ENCODE data around the gene PPP1R13B.
A peak's percentile ranks its signal among the peaks of the same experiment; 100 is the strongest.
"Not testable (repeated sequence)": the region's sequence is repeated elsewhere in the genome, so short reads cannot be mapped to it uniquely, and the experiment has no call there.

The PPP1R13B gene

DNA sequence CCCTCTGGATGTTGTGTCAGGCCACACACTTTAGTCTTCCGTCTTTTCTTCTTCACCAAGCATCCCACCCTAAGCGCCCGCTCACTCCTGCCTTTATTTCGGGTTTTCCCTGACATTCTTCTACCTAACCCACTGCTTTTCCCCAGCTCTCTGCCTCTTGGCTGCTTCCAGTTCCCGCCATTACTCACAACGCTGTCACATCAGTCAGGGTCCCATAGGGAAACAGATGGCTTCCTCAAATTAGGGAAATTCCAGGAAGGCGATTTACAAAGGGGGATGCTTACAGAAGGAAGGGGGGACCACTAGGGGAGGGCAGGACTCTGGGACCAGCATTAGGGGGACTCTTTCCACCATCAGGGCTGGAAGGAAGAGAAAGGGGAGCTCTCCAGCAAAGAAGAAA, 9.2 kb upstream of the PPP1R13B start:
- DNase-seq: no peak

DNA sequence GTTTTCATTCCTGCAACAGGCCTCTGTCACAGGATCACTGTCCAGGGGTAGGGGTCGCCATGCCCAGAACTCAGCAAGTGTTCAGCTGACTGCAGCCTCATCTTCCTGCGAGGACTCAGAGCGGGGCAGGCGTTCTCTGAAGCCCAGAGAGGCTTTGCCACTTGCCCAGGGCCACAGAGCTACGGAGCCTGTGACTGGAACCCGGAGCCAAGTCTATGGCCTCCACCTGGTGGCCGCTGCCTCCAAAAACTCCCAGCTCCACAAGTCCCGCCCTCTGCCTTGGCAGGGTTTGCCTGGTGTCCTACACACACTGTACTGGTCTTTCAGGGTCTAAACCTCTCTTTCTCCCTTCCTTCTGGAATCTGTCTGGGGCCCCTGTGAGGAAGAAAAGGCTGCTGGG, 8.7 kb upstream of the PPP1R13B start:
- no peak for DNase-seq

DNA sequence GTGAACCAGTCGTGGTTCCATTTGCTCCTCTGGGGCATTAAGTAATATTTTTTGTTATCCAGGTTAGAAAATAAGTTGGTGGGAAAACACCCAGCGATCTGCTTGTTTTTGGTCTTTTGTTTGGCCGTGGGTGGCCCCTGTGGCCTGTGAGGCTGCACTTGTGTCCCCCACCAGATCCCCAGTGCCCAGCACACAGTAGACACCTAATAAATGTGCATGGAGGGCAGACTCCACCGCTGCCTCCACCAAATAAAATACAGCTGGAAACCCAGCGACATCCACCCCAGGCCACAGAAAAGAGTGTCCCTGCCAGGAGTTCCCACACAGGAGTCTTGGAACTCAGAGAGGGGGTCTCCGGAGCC, 8.3 kb upstream of the PPP1R13B start:
- DNase-seq: no peak

DNA sequence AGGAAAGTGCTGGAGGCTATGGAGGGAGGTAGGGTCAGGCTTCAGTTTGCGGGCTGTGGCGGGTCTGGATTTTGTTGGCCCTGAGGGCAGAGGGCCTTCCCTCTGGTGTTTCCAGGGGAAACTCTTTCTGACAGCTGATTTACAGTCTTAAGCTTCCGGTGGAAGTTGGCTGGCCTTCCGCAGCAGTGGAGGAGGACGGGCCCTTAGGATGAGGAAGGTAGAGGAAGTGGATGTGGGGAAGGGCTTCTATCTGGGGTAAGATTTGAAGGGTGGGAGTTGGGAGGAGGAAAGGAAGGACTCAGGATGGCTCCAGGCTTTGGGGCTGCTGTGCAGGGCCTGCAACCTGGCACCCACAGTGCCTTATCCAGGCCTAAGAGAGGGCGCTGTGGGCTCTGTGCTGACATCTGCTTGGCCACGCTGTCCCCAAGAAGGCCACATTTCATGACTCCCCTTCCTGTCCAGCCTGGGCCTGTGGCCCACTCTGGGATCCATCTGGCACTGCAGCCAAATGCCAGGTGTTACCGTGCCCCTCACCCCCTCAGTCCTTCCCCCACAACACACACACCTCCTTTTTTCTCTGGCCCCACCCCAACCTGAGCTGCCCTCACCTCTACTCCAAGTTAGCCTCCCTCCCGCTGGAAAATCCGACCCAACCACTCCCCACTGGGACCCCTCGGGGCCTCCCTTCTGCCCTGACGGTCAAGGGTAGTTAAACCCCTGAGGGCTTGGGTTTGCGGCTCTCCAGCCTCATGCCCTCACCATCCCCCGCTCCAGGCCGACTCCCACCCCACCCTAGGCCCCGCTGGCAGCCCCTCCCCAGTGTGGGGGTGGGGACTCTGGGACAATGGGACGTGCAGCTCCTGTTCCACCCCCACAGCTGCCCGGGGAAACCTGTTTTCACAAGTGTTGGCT, 7.7 kb upstream of the PPP1R13B start:
- peak; percentile 53 for DNase-seq

DNA sequence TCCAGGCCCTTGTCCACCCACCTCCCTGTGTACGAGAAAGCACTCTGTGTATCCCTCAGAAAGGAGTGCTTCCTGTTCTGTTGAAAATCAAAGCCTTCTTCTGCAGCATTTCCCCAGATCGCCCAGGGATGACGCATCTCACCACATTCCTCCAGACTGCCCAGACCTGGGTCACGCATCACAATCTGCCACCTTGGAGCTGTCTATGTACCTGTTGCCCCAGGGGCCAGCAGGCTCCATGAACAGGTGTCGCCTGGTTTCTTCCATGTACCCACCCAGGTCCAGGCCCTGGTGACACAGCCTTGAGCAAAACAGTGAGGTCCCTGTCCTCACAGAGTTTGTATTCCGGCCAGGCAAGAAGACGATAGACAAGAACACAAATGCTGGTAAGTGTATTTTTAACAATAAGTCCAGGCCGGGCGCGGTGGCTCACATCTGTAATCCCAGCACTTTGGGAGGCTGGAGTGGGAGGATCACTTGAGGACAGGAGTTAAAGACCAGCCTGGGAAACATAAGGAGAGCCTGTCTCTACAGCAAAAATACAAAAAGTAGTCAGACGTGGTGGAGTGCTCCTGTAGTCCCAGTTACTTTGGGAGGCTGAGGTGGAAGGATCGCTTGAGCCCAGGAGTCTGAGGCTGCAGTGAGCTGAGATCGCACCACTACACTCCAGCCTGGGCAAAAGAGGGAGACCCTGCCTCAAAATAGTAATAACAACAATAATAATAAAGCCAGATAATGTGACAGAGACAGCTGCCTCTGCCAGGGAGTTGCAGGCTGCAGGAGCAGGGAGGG, 6.8 kb upstream of the PPP1R13B start:
- DNase-seq: no peak

DNA sequence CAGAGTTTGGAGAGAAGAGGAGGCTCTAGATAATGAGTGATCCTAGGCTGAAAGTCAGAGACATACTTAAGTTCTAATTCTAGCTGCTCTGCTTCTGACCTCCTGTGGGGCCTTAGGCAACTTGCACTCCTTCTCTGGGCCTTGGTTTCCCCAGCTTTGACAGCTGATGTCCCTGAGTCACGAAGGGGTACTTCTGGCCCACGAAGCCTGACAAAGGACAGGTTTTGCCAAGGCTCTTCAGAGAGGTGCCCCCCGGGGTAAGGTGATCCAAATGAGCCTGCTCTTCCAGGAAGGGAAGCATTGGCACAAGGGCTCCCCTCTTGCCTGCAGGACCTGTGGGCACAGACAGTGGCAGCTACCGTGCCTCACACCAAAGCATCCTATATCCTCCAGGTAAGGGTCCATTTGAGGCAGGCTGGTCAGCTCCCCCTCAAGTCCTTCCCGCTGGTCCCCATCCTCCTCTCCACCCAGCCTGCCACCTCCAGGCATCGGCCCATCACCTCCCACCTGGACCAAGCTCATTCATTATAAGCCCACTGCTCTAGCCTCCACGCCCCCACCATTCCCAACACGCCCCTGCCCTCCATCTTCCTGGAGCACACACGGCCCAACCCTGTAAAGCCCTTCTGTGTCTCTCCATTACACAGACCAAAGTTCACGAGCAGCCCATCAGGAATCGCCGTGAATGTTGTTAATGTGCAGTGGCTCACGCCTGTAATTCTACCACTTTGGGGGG, 1.9 kb upstream of the PPP1R13B start:
- DNase-seq: no peak

DNA sequence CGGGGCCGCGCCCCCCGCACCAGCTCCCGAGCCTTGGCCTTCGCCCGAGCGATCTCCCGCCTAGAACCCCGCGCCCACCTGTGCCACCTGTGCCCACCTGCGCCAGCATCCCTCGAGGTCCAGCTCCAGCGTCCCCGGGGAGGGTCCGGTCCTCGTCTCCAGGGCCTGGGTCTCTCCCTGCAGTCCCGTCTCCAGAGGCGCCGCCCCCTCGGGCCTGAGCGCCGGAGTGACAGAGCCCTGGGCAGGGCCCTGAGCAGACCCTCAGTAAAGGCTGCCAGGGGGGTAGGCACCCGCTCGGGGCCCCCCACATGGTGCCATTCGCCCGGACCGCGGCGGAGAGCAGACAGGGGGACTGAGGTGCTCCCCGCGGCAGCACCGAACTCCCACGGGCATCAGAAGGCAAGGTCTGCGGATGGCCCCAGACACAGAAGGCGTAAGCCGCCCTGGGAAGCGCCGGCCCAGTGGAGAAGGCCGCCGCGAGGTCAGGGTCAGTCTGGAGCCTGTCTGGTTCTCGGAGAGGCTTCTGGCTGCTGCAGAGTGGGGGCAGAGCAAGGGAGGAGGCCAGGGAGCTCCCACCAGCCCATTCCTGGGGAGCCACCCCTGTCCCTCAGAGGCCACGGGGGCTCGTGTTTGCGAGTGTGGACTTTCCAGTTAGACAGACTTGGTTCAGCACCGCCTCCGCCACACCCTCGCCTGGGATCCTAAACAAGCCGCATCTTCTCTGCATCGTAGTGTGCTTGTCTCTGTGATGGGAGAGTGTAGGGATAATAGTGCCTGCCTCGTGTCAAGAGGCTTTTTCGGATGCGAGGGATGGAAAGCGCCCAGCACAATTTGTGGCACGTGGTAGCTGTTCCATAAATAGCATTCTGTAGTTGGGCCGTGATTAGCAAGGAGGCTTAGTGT, 1.1 kb upstream of the PPP1R13B start:
- DNase-seq: no peak

DNA sequence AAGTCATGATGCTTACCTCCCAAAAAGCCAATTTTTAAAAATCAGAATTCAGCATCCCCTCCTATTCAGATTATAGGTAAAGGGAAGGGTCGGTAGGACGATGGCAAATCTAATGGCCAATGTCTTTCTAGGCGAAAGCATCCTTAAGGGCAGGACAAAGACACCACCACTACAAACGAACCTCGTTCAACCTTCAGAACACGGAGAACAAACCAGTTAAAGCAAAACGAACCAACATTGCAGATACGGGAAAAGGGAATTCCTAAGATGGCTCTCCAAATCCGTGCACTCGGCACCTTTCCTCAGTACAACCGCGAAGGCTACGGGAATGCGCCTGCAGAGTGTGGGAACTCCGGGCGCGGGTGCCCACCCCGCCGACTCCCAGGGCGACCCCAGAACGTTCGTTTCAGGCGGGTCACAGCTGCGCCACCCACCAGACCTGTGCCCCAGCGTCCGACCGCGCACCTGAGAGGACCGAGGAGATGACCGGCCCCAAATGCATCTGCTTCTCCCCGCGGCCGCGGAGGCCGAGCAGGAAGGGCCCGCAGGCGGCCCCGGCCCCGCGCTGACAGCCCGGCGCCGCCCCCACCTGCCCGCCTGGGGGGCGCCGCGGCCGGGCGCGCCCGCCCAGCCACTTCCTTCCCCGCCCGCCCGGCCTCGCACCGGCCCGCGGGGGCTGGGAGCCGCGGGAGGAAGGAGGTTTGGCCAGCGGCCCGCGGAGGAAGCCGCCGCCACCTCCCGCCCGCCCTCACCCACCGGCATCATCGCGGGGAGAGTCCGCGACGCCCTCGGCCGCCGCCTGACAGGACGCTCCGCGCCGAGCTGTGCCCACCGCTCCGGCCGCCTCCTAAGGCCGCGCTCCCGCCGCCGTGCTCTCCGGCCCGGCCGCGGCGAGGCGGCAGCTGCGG, 578 bp downstream of the PPP1R13B start:
- no peak for DNase-seq

DNA sequence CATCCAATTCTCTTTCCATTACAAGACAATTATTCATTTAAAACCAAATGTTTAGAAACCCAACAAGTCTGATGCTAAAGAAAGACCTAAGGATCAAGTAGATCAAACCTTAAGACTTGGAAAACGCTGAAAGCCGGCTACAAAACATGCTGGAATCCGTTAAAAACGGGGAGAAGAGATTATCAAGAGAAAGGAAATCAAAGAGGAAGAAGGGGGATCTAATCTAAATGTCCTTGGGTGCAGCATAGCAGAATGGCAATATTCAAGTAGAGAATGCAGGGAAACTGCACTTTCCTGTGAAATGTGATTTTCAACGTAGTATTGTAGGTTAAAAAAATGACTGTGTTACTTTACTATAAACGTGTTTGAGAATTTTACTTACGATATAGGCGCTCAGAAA, 1.3 kb downstream of the PPP1R13B start:
- no peak for DNase-seq

DNA sequence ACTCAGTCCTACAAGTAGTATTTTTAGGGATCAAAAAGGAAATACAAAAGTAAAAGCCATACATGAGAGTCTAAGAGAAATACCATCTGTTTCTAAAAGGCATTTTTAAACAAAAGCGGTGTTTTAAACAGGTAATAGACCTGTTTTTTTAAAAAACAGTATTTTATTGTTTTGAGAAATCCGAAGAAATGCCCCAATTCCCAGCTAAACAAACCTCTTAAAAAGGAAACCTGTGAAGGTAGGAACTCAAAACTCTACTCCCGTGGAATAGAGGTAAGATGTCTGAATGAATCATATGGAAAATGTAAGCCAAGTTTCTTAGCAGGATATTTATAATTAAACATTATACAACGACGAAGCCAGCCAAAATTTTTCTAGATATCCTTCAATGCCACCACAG, 2.0 kb downstream of the PPP1R13B start:
- DNase-seq: no peak

DNA sequence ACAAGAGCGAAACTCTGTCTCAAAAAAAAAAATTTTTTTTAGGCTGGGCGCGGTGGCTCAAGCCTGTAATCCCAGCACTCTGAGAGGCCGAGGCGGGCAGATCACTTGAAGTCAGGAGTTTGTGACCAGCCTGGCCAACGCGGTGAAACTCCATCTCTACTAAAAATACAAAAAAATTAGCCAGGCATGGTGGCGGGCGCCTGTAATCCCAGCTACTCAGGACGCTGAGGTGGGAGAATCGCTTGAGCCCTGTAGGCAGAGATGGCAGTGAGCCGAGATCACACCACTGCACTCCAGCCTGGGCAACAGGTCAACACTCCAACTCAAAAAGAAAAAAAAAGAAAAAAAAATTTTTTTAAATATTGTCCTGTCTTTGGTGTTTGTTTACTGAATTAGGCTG, 6.1 kb downstream of the PPP1R13B start:
- DNase-seq: not testable (repeated sequence)

DNA sequence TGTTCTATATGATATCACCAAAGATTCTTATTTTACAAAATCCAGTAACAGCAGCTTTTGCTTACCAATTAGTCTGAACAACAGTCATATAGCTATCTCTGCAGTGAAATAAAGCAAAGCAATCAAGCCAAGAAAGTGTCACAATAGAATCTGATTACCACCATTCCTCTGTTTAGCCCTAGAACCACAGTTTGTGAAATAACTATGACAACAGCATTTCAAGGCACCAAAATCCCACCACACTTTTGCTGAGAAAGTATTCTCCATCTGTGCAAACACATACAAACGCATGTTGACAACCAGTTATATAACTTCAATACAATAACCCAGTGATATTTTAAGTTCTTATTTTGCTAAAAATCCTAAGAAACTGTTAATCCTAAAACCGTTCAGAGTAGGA, 7.4 kb downstream of the PPP1R13B start:
- no peak for DNase-seq

DNA sequence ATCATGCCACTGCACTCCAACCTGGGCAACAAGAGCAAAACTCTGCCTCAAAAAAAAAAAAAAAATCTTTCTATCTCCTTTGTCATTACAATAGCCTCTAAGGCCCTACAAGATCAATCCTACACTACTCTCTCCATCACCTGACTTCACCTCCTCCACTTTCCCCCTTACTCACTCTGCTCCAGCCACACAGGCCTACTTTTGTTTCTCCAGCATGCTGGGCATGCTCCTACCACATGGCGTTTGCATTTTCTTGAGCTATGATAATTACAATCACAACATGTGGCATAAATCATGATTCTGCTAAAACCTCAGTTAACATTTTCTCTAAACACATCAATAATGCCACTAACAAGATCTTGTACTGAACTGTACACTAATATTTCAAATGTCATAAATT, 7.8 kb downstream of the PPP1R13B start:
- DNase-seq: no peak

DNA sequence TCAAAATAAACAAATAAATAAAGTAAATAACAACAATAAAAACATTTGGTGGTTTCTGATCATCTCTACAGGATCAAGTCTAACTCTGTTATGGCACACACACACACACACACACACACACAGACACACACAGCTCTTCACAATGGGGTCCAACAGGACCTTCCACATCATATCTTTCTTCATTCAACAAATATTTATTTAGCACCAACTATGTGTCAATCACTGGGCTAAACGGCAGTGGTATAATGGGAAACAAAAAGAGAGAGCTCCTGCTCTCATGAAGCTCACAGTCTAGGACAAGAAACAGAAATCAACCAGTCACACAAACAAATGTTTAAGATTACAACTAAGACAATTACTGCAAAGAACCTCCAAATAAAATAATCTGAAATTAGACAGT, 9.3 kb downstream of the PPP1R13B start:
- no peak for DNase-seq

DNA sequence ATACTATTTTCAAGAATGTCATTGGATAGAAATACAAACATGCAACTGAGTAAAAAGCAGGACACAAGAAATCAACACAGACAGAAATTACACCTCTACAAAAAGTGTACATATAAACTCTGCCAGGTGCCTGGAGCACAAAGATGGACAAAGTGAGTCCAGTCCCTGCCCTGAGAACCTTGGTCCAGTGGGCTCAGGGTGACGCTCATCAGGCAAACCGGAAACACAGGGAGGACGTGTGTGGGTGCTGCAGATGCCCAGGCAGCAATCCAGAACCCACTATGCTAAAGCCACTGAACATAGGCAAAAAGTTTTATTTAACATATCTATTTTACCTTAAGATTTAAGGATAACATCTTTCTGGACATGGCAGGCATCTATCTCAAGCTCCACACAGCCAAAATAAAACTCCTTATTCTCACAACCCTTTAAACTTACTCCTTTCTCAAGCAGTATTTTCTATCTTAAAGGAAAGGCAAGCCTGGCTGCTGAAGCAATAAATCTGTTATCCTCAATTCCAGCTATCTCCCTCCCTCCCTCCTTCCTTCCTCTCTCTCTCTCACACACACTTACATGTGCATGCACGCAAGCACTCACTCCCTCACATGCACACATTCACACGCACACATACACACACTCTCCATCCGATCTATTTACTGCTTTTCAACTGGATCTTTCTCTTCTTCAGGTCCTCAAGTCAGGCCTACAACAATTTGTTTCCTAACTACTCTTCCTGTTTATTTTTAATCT, 10.2 kb downstream of the PPP1R13B start:
- DNase-seq: no peak

DNA sequence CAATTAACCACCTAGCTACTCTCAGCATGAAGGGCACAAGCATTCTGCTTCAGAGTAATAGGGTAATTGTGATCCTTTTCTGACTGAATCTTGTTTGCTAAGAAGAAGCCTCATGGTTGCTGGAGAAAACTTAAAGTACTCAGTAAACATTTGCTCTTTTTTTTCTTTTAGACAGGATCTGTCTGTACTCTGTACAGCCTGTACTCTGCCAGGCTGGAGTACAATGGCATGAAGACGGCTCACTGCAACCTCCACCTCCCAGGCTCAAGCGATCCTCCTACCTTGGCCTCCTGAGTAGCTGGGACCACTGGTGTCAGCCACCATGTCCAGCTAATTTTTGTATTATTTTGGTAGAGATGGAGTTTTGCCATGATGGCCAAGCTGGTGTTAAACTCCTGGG, 12.4 kb downstream of the PPP1R13B start:
- no peak for DNase-seq

DNA sequence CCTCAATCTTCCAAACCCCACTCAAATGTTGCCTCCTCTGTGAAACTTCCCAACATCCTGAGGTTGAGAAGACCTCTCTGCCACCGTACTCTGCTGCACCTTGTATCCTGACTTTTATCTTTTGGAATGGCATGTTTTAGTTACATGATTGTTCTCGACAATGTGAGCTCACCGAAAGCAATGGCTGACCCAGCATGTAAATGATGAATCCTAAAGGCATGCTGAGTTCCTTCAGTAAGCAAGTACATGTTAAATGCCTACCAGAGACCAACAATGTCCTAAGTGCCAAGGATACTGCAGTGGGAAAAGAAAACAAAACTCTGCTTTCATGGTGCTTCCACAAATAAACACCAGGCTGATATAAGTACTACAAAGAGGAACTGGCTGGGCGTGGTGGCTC, 13.7 kb downstream of the PPP1R13B start:
- no peak for DNase-seq

DNA sequence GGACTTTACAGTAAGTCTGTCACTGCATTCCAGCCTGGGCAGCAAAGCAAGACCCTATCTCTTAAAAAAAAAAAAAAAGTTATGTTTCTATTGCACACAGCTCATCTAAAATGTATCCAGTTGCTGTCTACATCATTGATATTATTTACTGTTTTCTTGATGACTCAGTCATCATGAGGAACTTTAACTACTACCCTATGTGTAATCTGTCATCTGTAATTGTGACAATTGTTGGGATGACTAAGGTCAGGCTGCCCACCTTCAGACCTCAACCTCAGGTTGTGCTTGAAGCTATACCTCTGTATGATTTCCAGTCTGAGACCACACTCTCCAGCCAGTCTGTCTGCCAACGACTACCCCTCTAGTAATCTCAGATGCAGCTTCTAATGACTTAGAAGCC, 15.3 kb downstream of the PPP1R13B start:
- DNase-seq: no peak

DNA sequence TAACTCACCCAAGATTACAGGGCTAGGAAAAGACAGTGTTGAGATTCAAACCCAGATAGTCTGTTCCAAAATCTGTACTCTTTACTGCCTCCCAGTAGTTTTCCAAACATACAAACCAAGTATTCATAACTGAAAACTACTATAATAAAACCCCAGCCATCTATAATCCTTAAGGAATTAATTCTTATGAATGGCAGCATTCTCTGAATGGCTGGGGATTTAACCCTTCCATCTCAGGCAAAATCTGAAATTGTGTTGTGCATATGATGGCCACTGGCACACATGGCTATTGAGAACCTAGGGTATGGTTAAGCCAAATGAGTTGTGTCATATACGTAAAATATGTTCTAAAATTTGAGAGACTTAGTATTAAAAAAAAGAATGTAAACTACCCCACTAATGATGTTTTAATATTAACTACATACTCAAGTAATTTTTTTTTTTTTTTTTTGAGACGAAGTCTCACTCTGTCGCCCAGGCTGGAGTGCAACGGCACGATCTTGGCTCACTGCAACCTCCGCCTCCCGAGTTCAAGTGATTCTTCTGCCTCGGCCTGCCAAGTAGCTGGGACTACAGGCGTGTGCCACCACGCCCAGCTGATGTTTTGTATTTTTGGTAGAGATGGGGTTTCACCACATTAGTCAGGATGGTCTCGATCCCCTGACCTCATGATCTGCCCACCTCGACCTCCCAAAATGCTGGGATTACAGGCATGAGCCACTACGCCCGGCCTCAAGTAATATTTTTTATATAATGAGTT, 16.7 kb downstream of the PPP1R13B start:
- DNase-seq: no peak
